Hepatocyte (in vitro differentiated cells): ENCODE measurements around the gene TMPRSS15. TPM values are rescaled to one million over a fixed set of nuclear protein-coding genes. Genes with fewer than 3 reads are reported as not detected.

Source experiments
- DNase-seq: peaks from one replicate; pipeline ENCODE4 v3.0.0-alpha.2; 2016; ENCODE audit warnings: low spot score
- H2AFZ ChIP-seq: fragments of 200-600 bp; sonication (generic); 2 replicates; pipeline ENCODE4 v1.6.0; 2016; ENCODE audit warnings: antibody characterized with exemption, mild to moderate bottlenecking
- H3K27ac ChIP-seq: fragments of 200-600 bp; sonication (generic); 2 replicates; pipeline ENCODE4 v1.5.1; 2016; ENCODE audit warnings: mild to moderate bottlenecking
- H3K27me3 ChIP-seq: fragments of 200-600 bp; sonication (generic); 2 replicates; pipeline ENCODE4 v1.6.1; 2016
- H3K36me3 ChIP-seq: fragments of 200-600 bp; sonication (generic); replicated peaks from 2 replicates; pipeline ENCODE4 v1.5.1; 2016; ENCODE audit warnings: low read depth; ENCODE audit not compliant: insufficient read depth
- H3K4me1 ChIP-seq: fragments of 200-600 bp; sonication (generic); 2 replicates; pipeline ENCODE4 v1.5.1; 2016; ENCODE audit warnings: mild to moderate bottlenecking, moderate library complexity; ENCODE audit not compliant: insufficient read depth
- H3K4me2 ChIP-seq: fragments of 200-600 bp; sonication (generic); 2 replicates; pipeline ENCODE4 v1.6.0; 2016
- H3K4me3 ChIP-seq: fragments of 200-600 bp; sonication (generic); 2 replicates; pipeline ENCODE4 v1.5.1; 2016; ENCODE audit warnings: mild to moderate bottlenecking
- H3K79me2 ChIP-seq: fragments of 200-600 bp; sonication (generic); 2 replicates; pipeline ENCODE4 v1.6.0; 2017; ENCODE audit warnings: mild to moderate bottlenecking
- H3K9me2 ChIP-seq: fragments of 200-600 bp; sonication (generic); replicated peaks from 2 replicates; pipeline ENCODE4 v1.6.0; 2017; ENCODE audit warnings: mild to moderate bottlenecking; ENCODE audit not compliant: insufficient read depth
- H3K9me3 ChIP-seq: fragments of 200-600 bp; sonication (generic); 2 replicates; pipeline ENCODE4 v1.5.1; 2016; ENCODE audit warnings: low read depth, mild to moderate bottlenecking
- H4K20me1 ChIP-seq: fragments of 200-600 bp; sonication (generic); 2 replicates; pipeline ENCODE4 v1.6.0; 2016; ENCODE audit warnings: mild to moderate bottlenecking; ENCODE audit not compliant: insufficient read depth, poor library complexity, severe bottlenecking
- EZH2 ChIP-seq: fragments of 200-600 bp; sonication (generic); IDR thresholded peaks from 2 replicates; pipeline ENCODE4 v1.6.1; 2016; ENCODE audit warnings: antibody characterized with exemption, mild to moderate bottlenecking, borderline replicate concordance
- EZH2phosphoT487 ChIP-seq: fragments of 200-600 bp; sonication (generic); IDR thresholded peaks from one replicate; pipeline ENCODE4 v1.6.1; 2018; ENCODE audit warnings: antibody characterized with exemption, mild to moderate bottlenecking, low read depth, moderate library complexity; ENCODE audit not compliant: unreplicated experiment, severe bottlenecking
- WGBS: methylation state at CpG from one replicate; pipeline ENCODE4 v1.1.6; 2016; ENCODE audit warnings: low lambda C conversion rate; ENCODE audit errors: missing lambda C conversion rate; 5-methylcytosine and 5-hydroxymethylcytosine counted together
- polyA plus RNA-seq: library from polyadenylated mRNA; unstranded; fragments of >200 nt; fragmentation: Nextera tagmentation; extraction: Ambion mirVana; gene quantifications from 2 replicates; pipeline ENCODE4 v1.2.1, GENCODE V29; 2016
- total RNA-seq: library from RNA; depleted of rRNA; stranded (reverse); fragments of >200 nt; gene quantifications from 2 replicates; pipeline ENCODE4 v1.2.3, GENCODE V29; 2014
- TF ChIP-seq, protein P1 (sequence below): fragments of 200-600 bp; sonication (generic); IDR thresholded peaks from 2 replicates; pipeline ENCODE4 v1.5.1; 2016; ENCODE audit warnings: antibody characterized with exemption, mild to moderate bottlenecking; ENCODE audit not compliant: poor library complexity

TMPRSS15 gene
- total and polyA plus RNA-seq, 2 experiments from 2014 or later: 0.07 TPM; not detected in 1

DNA sequence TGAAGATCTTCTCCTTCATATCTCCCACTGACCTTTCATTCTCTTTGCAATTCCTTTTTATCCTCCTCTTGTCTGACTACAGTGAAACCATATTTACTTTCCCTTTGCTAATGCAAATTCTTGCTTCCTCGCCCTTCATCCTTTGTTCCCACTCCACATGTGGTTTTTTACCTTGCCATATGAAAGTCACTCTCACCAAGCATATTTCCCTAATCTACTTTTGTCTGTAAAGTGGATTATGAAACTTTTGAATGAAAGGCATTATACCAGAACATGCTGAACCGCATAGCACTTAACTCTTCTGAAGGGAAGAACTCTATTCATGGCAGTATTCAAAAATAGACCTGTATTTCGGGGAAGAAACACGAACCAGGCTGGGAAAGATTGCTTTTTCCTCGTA, 8.0 kb upstream of the TMPRSS15 start:
- H3K27me3 ChIP-seq: no peaks in the 10 kb centered on the region

DNA sequence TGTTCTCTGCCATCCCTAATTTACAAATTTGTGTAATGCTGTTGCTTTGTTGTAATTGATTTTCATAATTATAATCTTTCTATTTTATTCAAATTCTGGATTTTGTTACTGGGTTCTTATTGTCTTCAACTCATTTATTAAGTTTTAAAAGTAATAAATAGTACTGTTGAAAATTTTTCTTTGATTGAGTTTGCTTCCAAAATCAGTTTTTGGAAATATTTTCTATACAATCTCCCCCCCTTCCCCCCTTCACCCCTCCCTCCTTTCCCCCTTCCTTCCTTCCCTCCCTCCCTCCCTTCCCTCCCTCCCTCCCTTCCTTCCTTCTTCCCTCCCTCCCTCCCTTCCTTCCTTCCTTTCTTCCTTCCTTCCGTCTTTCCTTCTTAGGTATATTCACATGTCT, 6.0 kb upstream of the TMPRSS15 start:
- H4K20me1 ChIP-seq: no peaks in the 10 kb centered on the region
- H3K4me1 ChIP-seq: no peaks in the 10 kb centered on the region
- no peak overlapping the region for H3K4me3 ChIP-seq
- TF ChIP-seq EZH2 (no peak), EZH2phosphoT487 (no peak)
- TF ChIP-seq, protein P1, sequence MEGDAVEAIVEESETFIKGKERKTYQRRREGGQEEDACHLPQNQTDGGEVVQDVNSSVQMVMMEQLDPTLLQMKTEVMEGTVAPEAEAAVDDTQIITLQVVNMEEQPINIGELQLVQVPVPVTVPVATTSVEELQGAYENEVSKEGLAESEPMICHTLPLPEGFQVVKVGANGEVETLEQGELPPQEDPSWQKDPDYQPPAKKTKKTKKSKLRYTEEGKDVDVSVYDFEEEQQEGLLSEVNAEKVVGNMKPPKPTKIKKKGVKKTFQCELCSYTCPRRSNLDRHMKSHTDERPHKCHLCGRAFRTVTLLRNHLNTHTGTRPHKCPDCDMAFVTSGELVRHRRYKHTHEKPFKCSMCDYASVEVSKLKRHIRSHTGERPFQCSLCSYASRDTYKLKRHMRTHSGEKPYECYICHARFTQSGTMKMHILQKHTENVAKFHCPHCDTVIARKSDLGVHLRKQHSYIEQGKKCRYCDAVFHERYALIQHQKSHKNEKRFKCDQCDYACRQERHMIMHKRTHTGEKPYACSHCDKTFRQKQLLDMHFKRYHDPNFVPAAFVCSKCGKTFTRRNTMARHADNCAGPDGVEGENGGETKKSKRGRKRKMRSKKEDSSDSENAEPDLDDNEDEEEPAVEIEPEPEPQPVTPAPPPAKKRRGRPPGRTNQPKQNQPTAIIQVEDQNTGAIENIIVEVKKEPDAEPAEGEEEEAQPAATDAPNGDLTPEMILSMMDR: no peak
- WGBS: 83% methylated on average over 1 of the region's 1 CpG
- no peak overlapping the region for H3K4me2 ChIP-seq
- H3K9me3 ChIP-seq: no peaks in the 10 kb centered on the region
- H3K27me3 ChIP-seq: no peaks in the 10 kb centered on the region
- H3K36me3 ChIP-seq: no peaks in the 10 kb centered on the region
- H3K9me2 ChIP-seq: no peaks in the 10 kb centered on the region
- H3K27ac ChIP-seq: no peak overlapping the region
- no peak for DNase-seq
- H2AFZ ChIP-seq: no peak overlapping the region
- H3K79me2 ChIP-seq: no peaks in the 10 kb centered on the region

More for the DNA sequence above, 8.0 kb upstream of the TMPRSS15 start:
- Histone ChIP-seq H3K9me3 (no peaks in the 10 kb centered on the region), H3K4me2 (peak overlapping the region; percentile 48), H3K27ac (no peak overlapping the region), H3K4me1 (no peaks in the 10 kb centered on the region), H3K36me3 (no peaks in the 10 kb centered on the region), H3K4me3 (no peak overlapping the region), H2AFZ (peak overlapping the region; percentile 28), H4K20me1 (no peaks in the 10 kb centered on the region), H3K79me2 (no peaks in the 10 kb centered on the region), H3K9me2 (no peaks in the 10 kb centered on the region)
- DNase-seq: no peak
- 19% methylated on average over 5 of the region's 5 CpGs for WGBS
- TF ChIP-seq EZH2: no peak
- TF ChIP-seq EZH2phosphoT487: no peak
- TF ChIP-seq, protein P1: no peak

DNA sequence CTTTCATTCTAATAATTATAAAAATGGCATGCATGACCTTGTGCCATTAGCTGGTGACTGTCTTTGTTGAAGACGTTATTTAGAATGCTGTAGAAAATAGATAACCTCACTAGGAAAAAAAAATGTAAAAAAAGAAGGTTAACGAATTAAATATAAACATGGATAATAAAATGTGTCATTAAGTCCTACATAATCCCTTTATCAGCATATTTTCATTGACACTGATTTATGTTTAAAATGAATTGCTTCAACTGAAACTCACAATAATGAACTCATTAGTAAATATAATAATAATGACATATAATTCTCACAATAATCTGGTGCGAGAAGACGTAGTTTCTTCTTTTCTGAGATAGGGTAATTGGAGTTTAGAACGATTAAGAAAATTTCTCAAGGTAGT, 4.7 kb downstream of the TMPRSS15 start:
- Histone ChIP-seq H3K4me2 (no peak overlapping the region), H3K27ac (no peak overlapping the region), H3K36me3 (no peaks in the 10 kb centered on the region), H3K4me1 (no peaks in the 10 kb centered on the region), H3K4me3 (no peak overlapping the region), H3K9me2 (no peaks in the 10 kb centered on the region), H3K9me3 (no peaks in the 10 kb centered on the region), H2AFZ (no peak overlapping the region), H4K20me1 (no peaks in the 10 kb centered on the region), H3K27me3 (no peaks in the 10 kb centered on the region), H3K79me2 (no peaks in the 10 kb centered on the region)
- TF ChIP-seq EZH2: no peak
- TF ChIP-seq, protein P1: no peak
- TF ChIP-seq EZH2phosphoT487: no peak
- no peak for DNase-seq
- WGBS: 95% methylated on average over 5 of the region's 5 CpGs

DNA sequence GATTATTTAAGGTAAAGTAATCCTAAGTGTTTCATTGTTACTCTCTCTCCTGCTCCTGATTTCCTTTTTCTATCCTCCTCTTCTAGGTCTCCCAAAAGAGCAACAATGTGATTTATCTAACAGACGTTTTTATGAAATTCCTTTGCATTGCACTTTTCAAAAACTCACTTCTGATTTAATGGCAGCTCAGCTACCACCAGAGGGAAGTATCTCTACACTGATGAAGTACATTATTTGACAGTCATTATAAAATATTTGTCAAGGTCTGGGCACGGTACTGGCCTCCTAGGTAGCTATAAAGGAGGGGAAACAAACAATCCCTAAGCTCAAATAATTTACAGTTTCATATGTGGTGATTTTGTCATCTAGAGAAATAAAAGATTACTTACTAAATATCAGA, 15.6 kb downstream of the TMPRSS15 start:
- no peaks in the 10 kb centered on the region for H3K9me2 ChIP-seq
- DNase-seq: no peak
- H3K9me3 ChIP-seq: no peaks in the 10 kb centered on the region
- TF ChIP-seq EZH2phosphoT487: no peak
- no peak for TF ChIP-seq EZH2
- TF ChIP-seq, protein P1: peak; percentile 23
- H2AFZ ChIP-seq: no peak overlapping the region
- no peaks in the 10 kb centered on the region for H4K20me1 ChIP-seq
- no peaks in the 10 kb centered on the region for H3K36me3 ChIP-seq
- H3K27me3 ChIP-seq: no peaks in the 10 kb centered on the region
- WGBS: 29% methylated on average over 2 of the region's 2 CpGs
- H3K4me2 ChIP-seq: no peak overlapping the region
- H3K4me1 ChIP-seq: no peaks in the 10 kb centered on the region
- H3K79me2 ChIP-seq: no peaks in the 10 kb centered on the region
- H3K4me3 ChIP-seq: no peak overlapping the region
- H3K27ac ChIP-seq: no peak overlapping the region
